ENCODE measurements around the gene ZNF611.

- TF ChIP-seq GATA2 (IDR thresholded peaks at IDR 0.05; ENCODE audit: low read depth, low read length) (no peak), GATA3 (IDR thresholded peaks at IDR 0.05; ENCODE audit: low read depth, low read length) (no peak)
Measured at GRCh38 chr19:52691737-52692136, 43.1 kb downstream of the ZNF611 start.
